Midbrain (tissue), 1 donor: ENCODE data around the gene ARHGAP42.
"Not testable (repeated sequence)": the region's sequence is repeated elsewhere in the genome, so short reads cannot be mapped to it uniquely, and the experiment has no call there.

Experiments used
- DNase-seq: peaks from one replicate; lab custom pipeline; 2025; lab: John Stamatoyannopoulos, UW

Gene ARHGAP42

DNA sequence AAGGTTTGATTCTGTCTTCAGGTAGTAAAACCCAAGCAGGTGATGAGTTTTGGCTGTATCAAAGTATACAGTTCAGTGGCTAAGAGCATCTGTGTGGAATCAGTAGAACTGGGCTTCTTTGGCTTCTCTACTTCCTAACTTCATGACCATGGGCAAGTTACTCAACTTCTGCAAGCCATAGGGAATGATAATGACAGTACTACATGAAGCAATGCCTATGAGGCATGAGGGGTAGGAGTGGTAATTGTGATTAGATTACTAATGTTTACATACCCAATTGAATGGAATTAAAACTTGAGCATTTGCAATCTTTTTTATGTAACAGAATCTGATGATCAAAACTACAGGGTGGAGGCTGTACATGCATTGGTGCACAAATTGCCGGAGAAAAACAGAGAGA lies 278.3 kb downstream of the ARHGAP42 start:
- DNase-seq, result no peak

- DNase-seq, result no peak
Measured at GRCh38 chr11:100966366-100966765, 279.3 kb downstream of the ARHGAP42 start.

DNA sequence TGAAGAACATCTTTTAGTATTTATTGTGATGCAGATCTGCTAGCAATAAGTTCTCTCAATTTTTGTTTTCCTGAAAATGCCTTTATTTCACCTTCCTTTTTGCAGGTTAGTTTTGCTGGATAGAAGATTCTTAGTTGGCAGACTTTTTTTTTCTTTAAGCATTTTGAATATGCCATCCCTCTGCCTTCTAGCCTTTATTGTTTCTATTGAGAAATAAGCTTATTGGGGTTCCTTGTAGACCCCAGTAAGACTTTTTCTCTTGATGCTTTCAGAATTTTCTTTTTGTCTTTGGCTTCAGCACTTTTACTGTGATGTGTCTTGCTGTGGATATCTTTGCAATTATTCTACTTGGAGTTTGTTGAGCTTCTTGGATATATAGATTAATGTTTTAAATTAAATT lies 281.9 kb downstream of the ARHGAP42 start:
- no peak for DNase-seq

DNA sequence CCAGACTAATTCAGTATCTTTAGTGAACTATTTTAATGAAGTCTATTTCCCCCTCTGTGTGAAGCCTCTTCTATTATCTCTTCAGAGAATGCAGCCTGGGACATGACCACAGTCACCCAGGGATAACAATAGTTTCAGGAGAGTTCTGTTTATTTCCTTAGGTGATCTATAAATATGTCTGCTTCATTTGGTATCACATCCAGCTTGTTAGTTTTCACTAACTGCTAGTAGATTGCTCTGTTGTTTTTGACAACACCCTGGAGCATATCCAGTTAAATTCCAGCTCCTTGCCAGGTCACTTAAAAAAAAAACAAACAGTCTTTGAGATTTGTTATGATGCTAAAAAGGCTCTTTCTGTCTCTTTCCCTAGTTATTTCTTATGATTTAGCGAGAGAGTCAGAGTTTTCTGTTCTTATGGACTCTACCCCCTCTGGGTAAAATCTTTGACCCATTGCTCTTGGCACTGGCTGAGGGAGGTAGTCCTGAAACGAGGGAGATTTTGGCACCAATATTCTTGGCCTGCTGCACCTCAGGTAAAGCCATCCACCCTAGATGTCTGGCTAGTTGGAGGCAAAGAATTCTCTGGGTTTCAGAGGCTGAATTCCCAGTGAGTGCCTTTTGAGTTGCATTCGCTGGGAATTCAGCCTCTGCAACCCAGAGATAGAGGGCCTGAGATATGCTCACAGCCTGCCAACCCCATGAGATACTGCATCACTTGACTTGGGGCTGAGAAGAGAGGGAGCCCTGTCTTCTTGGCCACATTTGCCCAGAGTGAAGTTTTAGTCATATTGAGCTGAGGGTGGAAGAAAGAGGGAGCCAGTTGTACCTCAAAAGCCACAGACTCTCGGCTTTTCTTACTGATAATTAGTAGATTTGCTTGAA lies 283.4 kb downstream of the ARHGAP42 start:
- no peak for DNase-seq

GRCh38 chr11:100972046-100972445 lies 285.0 kb downstream of the ARHGAP42 start:
- DNase-seq, result no peak

- no peak for DNase-seq
Measured at GRCh38 chr11:100978442-100978841, 291.4 kb downstream of the ARHGAP42 start.

DNA sequence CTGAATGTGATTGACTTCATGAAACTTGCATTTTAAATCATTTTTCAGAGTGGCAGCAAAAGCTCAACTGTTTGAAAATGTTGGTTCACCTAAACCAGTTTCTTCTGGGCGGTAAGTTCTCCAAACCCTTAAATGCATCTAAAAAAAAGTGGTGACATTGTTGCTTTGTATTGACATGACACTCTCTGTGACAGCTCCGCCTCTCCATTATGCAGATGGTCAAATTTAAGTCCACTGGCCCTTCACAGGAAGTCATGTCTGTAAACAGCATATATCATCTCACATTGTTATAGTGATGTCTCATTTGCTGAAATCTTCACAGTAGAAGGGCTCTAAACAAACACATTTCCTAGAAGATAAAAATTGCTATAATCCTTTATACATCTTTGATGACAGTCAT lies 291.9 kb downstream of the ARHGAP42 start:
- DNase-seq, result no peak

DNA sequence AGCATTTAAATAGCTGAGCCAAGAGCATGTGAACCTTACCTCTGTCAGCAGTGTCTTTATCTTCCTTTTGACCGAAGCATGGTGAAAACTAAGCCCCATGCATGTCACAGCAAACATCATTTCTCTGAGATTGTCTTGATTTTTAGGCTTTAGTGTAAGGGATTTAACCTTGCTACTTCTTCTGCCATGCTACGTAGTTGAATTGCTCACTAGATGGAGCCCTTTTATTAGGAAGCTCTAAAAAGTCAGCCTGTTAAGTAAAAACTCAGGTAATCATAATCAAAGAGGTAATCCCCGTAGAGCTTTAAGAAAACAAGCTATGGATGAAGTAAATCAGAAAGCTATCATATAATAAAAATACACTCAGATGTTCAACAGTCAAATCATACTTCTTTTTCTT lies 293.1 kb downstream of the ARHGAP42 start:
- DNase-seq, result no peak

DNA sequence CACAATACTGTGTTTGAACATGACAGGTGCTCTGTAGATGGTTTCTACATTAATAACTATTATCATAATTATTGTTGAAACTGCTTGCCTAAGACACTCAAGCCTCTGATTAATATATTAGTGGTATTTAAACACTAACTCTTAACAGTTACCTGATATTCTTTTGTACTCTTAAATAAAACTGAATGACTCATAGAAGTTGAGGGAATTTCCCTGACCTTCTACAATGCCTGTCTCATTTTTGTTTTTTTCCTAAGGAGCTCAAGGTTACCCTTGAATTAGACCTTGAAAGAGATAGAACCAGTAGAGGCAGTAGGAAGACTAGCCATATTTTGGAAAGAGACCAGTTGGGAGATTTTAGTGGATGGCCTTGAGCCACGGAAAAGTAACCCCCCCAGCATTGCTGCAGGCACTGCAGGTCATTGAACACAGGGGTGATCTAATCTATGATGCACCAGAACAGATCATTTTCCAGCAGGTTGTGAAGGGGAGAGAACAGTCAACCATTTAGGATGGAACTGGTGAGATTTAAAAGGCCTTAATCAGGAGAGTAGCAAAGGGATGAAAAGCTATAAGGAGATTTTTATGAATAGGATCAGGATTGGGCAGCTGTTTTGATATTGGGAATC lies 294.2 kb downstream of the ARHGAP42 start:
- DNase-seq, result no peak

DNA sequence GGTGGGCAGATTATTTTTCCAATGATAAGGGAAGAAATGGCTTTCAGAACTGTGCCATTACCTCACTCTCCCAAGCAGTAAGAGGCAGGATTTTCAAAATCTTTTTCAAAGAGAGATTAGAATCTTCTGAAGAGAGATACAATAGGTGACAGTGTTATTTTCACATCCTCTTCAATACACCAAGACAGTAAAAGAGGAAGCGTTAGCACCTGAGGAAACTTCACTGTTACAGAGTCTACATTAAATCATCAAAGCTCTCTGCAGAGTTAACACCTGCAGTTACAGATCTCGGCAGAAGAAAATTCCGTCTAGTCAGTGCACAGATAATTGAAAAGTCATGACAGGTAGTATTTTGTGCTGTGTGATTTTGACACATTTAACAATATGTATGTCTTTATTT lies 297.6 kb downstream of the ARHGAP42 start:
- DNase-seq, result no peak

GRCh38 chr11:100990931-100991330 lies 303.8 kb downstream of the ARHGAP42 start:
- DNase-seq, result no peak

DNA sequence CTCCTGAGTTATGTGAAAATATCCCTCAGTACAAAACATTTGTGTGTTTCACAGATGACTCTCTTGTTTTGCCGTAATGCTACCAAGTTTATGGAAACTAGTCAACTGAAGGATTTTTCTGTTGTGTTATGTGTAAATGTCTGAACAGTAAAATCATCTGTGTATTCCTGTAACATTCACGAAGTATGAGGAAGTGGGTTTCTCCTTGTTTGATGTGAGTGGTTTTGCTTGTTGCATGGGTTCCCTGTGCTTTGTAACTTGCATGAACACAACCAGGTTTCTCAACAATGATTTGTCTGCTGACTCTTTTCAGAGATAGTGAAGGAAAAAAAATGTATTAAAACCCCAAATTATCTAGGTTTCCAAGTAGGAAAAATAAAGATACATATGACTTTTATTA lies 304.5 kb downstream of the ARHGAP42 start:
- DNase-seq, result no peak

GRCh38 chr11:100994966-100995365 lies 307.9 kb downstream of the ARHGAP42 start:
- no peak for DNase-seq

DNA sequence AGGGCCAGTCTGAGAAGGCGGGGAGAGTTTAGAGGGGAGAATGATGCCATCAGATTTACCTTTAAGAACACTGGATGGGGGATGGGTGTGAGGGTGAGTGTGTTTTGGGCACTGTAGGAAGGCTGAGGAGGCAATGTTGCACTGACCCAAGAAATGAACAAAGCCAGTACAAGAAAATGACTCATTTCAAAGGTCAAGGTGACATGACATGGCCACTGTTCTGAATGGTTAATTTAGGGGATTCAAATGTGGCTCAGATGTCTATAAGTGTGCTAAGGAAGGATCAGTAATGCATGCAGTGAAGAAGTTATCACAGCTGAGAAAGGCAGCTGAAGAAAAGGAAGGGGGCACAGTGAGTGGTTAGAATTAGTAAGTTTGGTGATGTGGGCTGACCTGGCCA lies 312.7 kb downstream of the ARHGAP42 start:
- DNase-seq, result no peak

DNA sequence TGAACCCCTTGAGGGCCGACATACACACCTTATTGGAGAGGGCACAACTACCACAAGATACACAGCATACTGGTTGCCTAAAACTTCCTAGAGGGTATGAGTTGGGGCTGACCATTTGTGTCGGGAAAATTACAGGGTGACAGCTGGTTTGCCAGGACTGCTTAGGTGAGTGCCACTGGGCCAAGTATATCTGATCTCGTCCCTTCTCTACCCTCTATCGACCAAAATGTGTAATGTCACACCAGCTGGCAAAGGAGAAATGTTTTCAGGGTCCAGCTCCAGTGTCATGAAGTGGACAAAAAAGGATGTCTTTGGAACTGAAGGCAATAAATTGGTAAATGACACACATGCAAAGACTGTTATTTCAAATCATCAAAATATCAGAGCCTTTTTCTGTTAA lies 316.4 kb downstream of the ARHGAP42 start:
- no peak for DNase-seq

DNA sequence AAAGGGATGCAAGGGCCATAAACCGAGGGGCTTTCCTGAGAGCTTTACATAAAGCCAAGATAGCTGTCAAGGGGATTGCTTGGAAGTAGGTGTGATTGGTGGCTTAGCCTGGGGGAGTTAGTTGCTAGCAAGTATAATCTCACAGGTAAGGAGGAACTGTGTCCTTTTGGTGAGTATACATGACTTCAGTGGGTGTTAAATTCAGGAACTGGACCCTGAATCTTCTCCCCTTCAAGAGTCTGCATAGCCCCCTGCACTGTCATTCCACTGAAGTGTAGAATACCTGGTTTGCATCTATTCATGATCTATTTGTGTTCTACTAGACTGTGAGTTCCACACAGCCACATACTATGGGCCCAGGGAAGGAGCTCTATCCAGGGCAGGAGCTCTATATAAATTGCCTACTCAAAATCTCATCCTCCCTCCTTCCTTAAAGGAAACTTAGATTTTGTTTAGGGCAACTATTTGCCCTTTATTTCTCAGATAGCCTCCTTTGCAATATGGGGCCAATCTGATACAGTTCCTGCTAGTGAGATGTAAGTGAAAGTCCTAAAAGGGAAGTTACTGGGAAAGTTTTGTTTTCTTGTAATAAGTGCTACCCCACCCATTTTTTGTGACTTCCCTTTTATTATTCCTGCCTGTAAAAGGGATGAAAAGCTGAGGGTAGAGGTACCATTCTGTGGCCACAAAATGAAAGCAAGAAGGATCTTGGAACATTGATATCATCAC lies 322.0 kb downstream of the ARHGAP42 start:
- no peak for DNase-seq

DNA sequence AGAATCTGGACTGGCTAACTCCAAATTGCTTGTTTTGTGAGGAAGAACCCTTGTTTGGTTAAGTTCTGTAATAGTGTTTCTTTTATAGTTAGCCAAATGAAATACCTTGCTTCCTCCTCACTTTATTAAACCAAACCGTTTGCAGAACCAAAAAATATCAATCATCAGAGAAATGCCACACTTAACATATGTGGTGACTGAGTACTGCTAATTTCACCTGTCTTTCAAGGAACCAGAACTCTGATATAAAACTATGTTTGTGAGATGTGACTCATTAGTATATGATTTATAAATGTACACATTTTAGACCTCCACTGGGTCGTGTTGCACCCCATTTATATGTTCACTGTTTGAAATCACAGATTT lies 322.6 kb downstream of the ARHGAP42 start:
- no peak for DNase-seq

DNA sequence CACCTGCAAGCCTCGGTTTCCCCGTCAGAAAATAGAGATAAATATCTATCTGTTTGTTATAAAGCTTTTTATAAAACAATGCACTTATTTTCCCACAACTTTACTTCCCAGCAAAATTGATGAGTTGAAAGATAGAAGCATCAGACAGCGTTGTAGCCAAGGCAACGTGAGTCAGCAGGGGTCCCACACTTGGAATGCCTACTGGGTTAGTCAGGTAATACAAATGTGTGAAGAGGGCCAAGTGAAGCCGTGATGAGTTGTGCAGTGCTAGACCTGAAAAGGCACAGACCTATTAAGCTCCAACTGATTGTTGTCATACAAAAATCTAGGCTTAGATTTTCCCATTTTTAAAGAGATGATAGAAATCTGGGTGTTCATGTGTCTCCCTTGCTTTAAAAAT lies 323.8 kb downstream of the ARHGAP42 start:
- DNase-seq, result no peak

GRCh38 chr11:101011881-101012280 lies 324.8 kb downstream of the ARHGAP42 start:
- DNase-seq, result no peak

- not testable (repeated sequence) for DNase-seq
Measured at GRCh38 chr11:101013702-101014101, 326.6 kb downstream of the ARHGAP42 start.

DNA sequence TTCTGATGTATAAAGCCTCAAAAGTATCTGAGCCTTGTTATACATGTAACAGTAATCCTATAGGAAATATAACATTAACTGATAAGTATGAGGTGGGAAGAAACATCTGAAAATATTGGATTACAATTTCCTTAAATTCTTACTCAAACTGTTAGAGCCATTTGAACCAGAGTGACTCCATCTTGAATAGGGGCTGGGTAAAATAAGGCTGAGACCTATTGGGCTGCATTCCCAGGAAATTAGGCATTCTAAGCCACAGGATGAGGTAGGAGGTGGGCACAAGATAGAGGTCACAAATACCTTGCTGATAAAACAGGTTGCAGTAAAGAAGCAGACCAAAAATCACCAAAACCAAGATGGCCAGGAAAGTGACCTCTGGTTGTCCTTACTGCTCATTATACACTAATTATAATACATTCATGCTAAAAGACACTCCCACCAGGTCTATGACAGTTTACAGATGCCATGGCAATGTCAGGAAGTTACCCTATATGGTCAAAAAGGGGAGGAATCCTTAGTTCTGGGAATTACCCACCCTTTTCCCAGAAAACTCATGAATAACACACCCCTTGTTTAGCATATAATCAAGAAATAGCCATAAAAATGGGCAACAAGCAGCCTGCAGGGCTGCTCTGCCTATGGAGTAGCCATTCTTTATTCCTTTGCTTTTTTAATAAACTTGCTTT lies 327.7 kb downstream of the ARHGAP42 start:
- DNase-seq, result no peak

- no peak for DNase-seq
Measured at GRCh38 chr11:101019870-101020269, 332.8 kb downstream of the ARHGAP42 start.
